Neural crest cell (in vitro differentiated cells): ENCODE results near the gene SEC14L1. TPM values are rescaled to one million over a fixed set of nuclear protein-coding genes. Genes with fewer than 3 reads are reported as not detected.
"Not testable (repeated sequence)": the region's sequence is repeated elsewhere in the genome, so short reads cannot be mapped to it uniquely, and the experiment has no call there.

Experiments used
- DNase-seq: peaks from one replicate; pipeline ENCODE4 v3.0.0; 2021; ENCODE audit warnings: low read depth, mixed read lengths, low spot score
- H3K27ac Mint-ChIP-seq: one replicate; pipeline ENCODE4 v1.8.0; 2021; ENCODE audit warnings: mild to moderate bottlenecking, mixed read lengths; ENCODE audit not compliant: unreplicated experiment
- H3K27me3 Mint-ChIP-seq: 2 replicates; pipeline ENCODE4 v1.8.0; 2021; ENCODE audit warnings: low read depth, mild to moderate bottlenecking, mixed read lengths
- H3K36me3 Mint-ChIP-seq: 2 replicates; pipeline ENCODE4 v1.8.0; 2021; ENCODE audit warnings: low read depth, mild to moderate bottlenecking, mixed read lengths
- H3K4me1 Mint-ChIP-seq: 2 replicates; pipeline ENCODE4 v1.8.0; 2021; ENCODE audit warnings: mixed read lengths
- H3K4me3 Mint-ChIP-seq: one replicate; pipeline ENCODE4 v1.8.0; 2021; ENCODE audit warnings: mild to moderate bottlenecking, mixed read lengths
- H3K9me3 Mint-ChIP-seq: 2 replicates; pipeline ENCODE4 v1.8.0; 2021; ENCODE audit warnings: mixed read lengths
- CTCF ChIP-seq: fragments of 200-600 bp; sonication (generic); conservative IDR thresholded peaks from 2 replicates; pipeline ENCODE4 v1.5.0; 2021; ENCODE audit warnings: antibody characterized with exemption, mild to moderate bottlenecking
- total RNA-seq: library from RNA; stranded (reverse); gene quantifications from 2 replicates; pipeline ENCODE4 v1.2.1, GENCODE V29; 2021

SEC14L1 gene
- total RNA-seq, 1 donor from 2014 or later, result 108 TPM

- no peaks in the 10 kb centered on the region for H3K27me3 Mint-ChIP-seq
- no peak overlapping the region for H3K4me3 Mint-ChIP-seq
- peaks cover 55% of the 10 kb centered on the region for H3K4me1 Mint-ChIP-seq
- no peaks in the 10 kb centered on the region for H3K9me3 Mint-ChIP-seq
- H3K36me3 Mint-ChIP-seq, result no peaks in the 10 kb centered on the region
- DNase-seq, result no peak
- TF ChIP-seq CTCF, result no peak
- H3K27ac Mint-ChIP-seq, result no peak overlapping the region
Measured at GRCh38 chr17:77106874-77107358, 33.9 kb upstream of the SEC14L1 start.

DNA sequence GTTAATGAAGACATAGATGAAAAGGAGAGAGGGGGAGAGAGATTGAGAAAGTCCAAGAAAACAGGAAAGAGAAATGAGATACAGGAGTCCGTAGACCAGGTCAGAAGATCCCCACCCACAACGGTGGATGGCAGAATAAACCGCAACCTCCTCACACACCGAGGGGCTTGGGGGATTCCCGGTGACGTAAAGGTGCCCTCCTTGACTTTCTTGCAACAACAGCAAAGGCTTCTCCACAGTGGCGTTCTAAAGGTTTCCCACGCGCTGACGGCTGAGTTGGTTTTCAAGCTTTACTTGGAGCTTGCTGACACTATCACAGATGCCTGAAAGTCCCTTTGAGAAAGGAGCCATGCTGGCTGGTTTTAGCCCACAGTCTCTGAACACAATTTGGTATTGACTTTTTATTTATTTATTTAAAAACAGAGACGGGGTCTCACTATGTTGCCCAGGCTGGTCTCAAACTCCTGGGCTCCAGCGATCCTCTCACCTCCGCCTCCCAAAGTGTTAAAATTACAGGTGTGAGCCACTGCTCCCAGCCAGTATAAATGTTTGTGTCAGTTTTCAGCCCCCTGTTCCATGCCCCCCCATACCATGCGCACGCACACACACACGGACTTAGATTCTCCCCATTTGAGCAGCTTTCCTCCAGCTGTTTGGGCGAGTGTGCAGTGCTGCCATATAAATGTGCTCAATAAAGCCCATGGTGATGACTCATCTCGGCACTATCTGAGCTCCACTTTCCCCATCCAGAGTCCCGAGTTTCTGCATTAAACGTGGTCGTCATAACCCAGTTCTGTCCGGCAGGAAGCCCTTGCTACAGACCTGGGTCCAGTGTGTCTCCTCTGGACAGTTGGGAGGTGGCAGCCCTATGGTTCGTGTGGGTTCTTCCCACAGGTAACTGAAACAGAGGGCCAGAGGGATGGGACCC, 33.0 kb upstream of the SEC14L1 start:
- DNase-seq, result no peak

DNA sequence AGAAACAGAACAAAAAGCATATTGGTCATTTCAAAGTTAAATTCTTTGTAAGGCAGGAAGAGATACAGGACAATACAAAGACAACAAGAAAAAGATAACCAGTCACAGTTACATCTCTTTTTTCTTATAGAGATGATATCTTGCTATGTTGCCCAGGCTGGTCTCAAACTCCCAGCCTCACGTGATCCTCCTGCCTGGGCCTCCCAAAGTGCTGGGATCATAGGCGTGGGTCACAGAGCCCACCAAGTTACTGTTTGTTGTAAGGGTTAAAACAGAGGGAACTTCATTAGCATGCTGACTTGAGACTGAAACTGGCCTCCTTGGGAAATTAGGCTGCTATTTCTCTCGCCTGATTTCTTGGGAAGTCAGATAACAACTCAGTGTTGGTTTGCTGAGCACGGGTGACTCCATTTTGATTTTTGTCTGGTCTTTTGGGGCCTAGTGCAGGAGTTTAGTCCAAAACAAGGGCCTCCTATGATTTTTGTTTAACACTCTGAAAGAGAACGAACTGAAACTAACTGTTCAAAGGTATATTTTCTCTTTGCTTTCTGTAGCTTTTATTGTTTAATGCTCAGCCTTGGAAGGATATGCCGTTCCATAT, 31.5 kb upstream of the SEC14L1 start:
- DNase-seq, result no peak
- Mint-ChIP-seq H3K4me1 (peaks cover 58% of the 10 kb centered on the region), H3K36me3 (no peaks in the 10 kb centered on the region), H3K4me3 (no peak overlapping the region), H3K27me3 (no peaks in the 10 kb centered on the region), H3K27ac (peak overlapping the region; percentile 96), H3K9me3 (no peaks in the 10 kb centered on the region)
- TF ChIP-seq CTCF, result no peak

More for the DNA sequence above, 33.0 kb upstream of the SEC14L1 start:
- peak overlapping the region; percentile 72 for H3K27ac Mint-ChIP-seq
- no peaks in the 10 kb centered on the region for H3K9me3 Mint-ChIP-seq
- no peaks in the 10 kb centered on the region for H3K36me3 Mint-ChIP-seq
- no peaks in the 10 kb centered on the region for H3K27me3 Mint-ChIP-seq
- TF ChIP-seq CTCF, result no peak
- peaks cover 58% of the 10 kb centered on the region for H3K4me1 Mint-ChIP-seq
- no peak overlapping the region for H3K4me3 Mint-ChIP-seq

DNA sequence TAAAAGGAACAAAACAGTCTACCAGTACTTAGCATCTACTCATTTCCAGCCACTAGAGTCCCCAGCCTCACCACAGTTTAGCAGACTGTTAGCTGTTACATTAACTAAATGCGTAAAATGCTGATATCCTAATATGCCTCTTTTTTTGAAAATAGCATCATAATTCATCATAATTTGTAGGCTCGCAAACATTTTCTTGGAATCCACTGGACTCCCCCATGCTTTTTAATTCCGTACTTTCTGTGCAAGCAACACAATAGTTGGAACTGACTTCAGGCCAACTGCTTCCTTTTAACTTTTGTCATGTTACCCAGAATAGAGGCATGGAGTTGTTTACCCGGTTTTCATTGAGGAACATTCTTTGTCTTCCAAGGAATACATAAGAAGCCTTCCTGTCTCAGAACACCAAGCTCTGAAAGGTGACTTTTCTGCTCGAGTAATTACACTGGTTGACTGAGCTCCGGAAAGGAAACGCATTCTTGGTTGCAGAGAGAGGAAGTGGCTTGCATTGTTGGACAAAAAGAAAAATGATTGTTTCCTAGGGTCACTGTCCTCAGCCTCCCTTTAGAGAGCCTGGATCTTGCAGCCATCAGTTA, 30.9 kb upstream of the SEC14L1 start:
- H3K27me3 Mint-ChIP-seq, result no peaks in the 10 kb centered on the region
- peak overlapping the region; percentile 96 for H3K27ac Mint-ChIP-seq
- no peak for DNase-seq
- H3K36me3 Mint-ChIP-seq, result no peaks in the 10 kb centered on the region
- no peak for TF ChIP-seq CTCF
- H3K4me3 Mint-ChIP-seq, result peak overlapping the region; percentile 67
- peaks cover 55% of the 10 kb centered on the region for H3K4me1 Mint-ChIP-seq
- no peaks in the 10 kb centered on the region for H3K9me3 Mint-ChIP-seq

GRCh38 chr17:77111165-77111933, 29.4 kb upstream of the SEC14L1 start:
- H3K4me3 Mint-ChIP-seq, result peak overlapping the region; percentile 64
- not testable (repeated sequence) for H3K9me3 Mint-ChIP-seq, DNase-seq, H3K36me3 Mint-ChIP-seq, H3K27me3 Mint-ChIP-seq
- H3K27ac Mint-ChIP-seq, result peak overlapping the region; percentile 95
- H3K4me1 Mint-ChIP-seq, result peaks cover 56% of the 10 kb centered on the region
